GM21619 (cell line): ENCODE results near the gene ZNF883.
A peak's percentile ranks its signal among the peaks of the same experiment; 100 is the strongest.
"Not testable (repeated sequence)": the region's sequence is repeated elsewhere in the genome, so short reads cannot be mapped to it uniquely, and the experiment has no call there.

Experiments
- ATAC-seq: cut with Tn5 transposase; IDR thresholded peaks from one replicate; pipeline ENCODE4 v1.9.1; 2021; ENCODE audit not compliant: unreplicated experiment

Gene ZNF883

DNA sequence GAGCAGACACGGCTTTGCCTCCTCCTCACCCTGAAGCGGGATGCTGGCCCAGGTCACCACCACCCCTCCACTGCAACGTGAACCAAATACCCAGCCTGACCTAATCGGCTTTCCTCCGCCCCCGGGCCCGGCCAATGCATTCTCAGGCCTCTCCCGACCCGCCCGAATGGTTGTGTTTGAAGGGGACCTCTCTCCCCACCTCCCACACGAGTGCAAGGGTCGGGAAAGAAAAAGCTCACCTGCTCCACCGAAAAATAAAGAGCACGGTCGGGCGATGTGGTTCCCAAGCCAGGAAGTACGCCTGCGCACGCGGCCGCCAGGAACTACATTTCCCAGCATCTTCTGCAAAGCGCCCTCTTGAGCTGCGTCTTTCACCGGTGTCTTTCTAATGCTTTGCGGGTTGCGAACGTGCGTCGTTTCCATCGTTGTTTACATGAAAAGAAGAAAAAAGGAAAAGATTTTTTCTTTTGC is at the start of gene ZNF883:
Gene ZNF883, minus strand, starts transcription at position 282 of the 471 bp plus-strand sequence.
- no peak for ATAC-seq

DNA sequence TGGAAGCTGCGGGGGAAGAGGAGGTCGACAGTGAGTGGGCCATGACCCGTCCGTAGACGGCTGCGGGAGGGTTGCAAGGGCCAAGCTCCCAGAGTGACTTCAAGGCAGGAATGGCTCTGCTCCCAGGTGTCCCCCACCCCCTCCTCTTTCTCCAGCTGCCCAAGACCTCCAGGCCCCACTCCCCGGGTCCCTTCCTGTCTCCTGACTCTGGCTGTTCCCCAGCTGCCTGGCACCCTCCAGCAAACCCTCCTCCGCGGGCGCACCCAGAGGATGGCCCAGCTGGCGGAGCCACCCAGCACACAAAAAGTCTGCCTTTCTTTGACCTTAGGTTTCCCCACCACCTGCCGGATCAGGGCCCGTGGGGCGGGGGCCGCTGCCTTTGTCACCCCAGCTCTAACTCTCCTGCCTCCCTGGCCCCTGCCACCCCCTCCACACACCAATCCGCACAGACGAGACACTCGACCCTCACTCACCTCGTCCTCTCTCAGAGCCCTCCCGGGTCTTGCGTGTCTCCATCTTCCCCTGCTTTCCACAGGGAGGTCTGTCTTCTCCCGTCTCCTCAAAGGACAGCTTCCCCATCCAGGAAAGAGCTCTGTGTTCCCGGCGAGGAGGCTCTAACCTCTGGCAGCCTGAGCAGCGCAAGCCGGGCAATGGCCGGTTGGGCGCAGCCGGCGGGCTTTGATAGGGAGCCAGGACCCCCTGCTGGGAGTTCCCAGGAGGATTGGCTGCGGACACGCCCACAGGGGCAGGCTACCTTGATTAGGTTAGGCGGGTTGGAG is 49.3 kb upstream of the ZNF883 start:
- ATAC-seq: not testable (repeated sequence)

GRCh38 chr9:113059581-113060284 is 47.7 kb upstream of the ZNF883 start:
- not testable (repeated sequence) for ATAC-seq

DNA sequence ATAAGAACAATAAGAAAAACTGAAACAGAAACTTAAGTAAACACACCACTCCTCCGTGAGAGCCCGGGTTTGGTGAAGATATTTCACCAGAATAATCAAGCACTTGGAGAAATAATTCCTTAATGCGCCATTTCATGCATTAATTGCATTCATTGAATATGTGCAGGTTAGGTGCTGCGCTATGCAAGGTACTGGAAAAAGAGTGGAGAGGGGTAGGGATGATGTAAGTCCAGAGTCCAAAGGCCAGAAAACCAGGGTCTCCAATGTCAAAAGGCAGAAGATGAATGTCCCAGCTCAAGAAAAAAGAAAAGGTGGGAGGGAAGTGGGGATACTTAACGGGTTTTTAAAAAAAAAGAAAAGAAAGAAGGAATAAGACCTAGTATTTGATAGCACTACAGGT is 45.2 kb upstream of the ZNF883 start:
- ATAC-seq: no peak

DNA sequence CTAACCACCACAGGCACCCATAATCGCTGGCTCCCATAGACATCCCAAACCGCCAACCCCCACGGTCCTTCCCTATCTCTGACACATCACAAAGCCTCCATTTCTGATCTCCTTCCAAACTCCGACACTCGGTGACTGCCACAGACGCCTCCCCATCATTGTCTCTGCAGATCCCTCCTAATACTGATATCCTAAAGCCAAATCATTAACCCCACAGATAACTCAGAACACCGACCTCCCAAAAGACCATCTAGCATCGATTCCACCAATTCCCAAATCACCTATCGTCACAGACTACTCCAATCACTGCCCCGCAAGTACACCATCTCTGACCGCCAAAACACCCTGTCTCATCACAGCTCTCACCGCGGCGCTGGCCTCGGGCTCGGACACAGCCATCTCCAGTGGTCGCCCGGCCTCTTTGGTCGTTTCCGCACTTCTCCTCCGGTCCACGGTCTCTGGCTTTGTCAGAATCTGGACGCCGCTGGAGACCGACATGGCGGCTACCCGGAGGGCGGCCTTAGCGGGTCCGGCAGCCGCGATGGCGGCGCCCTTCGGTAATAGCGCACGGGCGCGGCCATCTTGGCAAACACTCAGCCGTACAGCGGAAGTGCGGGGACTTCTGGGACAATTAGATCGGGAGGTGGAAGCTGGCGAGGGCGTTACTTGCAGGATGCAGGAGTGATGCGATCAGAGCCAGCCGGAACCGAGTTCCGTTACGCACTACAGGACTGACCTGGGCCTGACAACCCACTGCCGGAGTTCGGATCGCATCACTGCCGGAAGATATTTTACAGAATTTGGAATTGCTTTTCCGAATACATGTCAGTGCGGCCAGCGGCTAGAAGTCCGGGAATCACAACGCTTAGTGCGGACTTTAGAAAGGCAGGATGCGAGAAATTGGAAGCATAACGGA is 44.5 kb upstream of the ZNF883 start, which contains the start of gene ZFP37:
Gene ZFP37, minus strand, starts transcription at position 534 of the 916 bp plus-strand sequence. Its CDS starts 36 bp downstream, at position 498.
- ATAC-seq: peak; percentile 94

- ATAC-seq: no peak
Measured at GRCh38 chr9:113042884-113043657, 31.1 kb upstream of the ZNF883 start.

DNA sequence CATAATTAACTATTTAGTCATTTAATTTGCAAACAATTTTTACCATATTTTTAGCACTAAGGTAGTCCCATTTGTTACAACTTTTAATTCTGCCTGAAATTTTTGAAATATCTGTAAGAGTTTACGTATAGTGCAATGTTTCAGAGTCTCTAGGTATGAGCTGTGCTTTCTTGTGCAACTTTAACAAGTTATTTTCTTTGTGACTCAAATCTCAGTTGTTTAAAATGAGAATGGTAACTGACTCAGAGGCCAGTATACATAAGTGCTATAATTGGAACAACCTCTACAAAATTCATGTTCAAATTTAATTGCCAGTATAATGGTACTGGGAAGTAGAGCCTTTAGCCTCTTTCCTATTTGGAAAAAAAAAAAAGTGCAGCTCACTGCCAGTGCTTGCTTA is 14.2 kb upstream of the ZNF883 start:
- no peak for ATAC-seq

GRCh38 chr9:113018247-113018646 is 6.3 kb upstream of the ZNF883 start:
- no peak for ATAC-seq

DNA sequence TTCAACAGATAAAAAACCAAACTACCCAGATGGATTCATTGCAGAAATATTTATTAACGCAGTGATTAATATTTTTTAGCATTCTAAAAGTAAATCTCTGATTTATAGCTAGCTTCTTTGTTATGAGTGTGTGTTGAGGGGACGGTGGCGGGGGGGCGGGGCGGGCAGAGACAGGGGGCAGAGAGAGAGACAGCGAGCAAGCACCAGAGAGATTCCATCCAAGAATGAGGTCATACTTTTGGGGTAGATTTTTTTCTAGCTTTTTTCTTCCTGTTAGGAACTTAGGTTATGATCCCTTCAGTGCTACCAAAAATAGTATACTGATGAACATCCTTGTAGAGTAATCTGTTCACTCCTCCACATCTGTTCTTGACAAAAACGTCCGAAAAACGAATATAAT is 500 bp upstream of the ZNF883 start:
- no peak for ATAC-seq

DNA sequence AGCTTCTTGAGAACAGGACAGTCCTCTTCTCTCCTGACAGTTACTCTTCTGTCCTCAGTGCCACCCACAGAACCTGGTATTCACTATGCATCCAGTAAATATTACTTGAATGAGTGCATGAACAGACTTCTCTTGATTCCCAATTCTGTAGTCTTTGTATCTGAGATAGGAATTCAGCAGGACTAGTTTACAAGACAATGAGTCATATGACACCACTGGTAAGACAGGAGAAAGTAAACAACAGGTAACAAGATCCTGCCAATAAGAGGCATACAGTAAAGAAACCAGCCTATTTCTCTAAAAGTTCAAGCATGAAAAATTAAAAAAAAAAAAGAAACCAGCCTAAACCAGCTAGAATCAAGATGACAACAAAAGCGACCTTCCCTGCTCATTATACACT is 6.2 kb downstream of the ZNF883 start:
- no peak for ATAC-seq

DNA sequence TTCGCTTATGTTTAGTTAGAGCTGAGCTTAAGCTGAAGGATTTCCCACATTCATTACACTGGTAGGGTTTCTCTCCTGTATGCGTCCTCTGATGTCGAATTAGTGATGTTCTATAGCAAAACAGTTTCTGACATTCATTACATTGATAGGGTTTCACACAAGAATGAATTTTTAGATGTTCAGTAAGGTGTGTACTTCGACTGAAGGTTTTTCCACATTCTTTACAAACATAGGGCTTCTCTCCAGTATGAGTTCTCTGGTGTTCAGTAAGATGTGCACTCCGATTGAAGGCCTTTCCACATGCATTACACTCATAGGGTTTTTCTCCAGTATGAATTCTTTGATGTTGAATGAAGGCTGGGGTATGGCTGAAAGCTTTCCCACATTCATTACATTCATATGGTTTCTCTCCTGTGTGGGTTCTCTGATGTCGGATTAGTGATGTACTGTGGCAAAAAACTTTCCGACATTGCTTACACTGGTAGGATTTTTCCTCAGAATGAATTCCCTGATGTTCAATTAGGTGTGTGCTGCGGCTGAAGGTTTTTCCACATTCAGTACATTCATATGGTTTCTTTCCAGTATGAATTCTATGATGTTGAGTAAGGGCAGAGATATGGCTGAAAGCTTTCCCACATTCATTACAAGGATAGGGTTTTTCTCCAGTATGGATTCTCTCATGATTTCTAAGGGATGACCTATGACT is 14.6 kb downstream of the ZNF883 start:
- ATAC-seq: no peak

DNA sequence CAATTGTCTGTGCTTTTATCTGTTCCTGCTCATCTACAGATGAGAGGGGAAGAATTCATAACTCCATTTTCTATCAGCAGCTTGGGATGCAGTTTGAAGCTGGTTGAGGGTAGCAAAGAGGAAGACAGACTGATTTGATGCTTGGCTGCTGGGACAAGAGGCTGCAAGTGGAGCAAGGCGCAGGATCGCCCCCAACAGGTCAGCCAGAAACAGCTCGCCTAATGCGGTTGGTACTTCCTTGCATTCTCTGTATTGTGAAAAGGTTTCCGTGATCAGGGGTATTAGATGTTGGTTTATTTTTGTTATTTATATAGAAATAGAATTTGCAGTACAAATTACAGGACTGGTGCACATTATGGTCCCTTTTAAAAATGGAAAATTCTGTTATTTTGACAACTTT is 40.6 kb downstream of the ZNF883 start:
- ATAC-seq: no peak

- ATAC-seq: no peak
Measured at GRCh38 chr9:112970939-112971338, 41.1 kb downstream of the ZNF883 start.

- ATAC-seq: no peak
Measured at GRCh38 chr9:112969730-112970129, 42.3 kb downstream of the ZNF883 start.

DNA sequence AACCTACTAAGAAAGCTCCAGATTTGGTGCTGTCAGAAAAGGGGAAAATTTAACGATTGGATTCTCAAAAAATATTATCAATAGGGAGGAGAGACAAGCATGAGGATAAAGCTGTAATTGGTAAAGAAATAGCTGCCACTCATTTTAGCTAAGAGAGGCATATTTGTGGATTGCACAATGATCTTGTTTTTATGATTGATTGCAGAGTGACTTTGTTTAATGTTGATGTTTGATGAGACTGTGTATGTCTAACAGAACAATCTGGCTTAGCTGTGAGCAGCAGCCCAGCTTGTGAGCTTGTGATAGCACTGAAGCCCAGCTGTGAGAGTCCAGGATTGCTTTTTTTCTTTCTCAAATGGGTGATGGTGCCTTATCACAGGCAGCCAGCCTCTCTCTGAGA is 56.4 kb downstream of the ZNF883 start:
- ATAC-seq: no peak

GRCh38 chr9:112945620-112946208 is 66.3 kb downstream of the ZNF883 start:
- no peak for ATAC-seq

DNA sequence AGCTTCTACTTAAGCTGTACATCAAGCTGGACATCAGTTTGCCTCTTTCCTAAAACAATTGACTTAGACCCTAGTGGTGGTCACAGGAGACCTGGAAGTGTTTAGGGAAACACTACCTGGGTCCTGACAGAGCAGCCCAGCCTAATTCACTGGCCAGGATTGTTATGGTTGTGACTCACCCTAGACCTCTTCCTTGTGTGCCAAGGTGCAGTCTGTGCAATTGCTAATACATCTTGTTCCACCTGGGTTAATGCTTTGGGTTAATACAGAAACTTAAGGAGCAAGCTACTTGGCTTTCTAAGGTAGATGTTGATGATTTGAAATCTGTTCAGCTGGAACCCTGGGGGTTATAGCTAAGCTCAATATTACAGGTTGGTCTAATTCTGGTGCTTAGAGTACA is 72.6 kb downstream of the ZNF883 start:
- ATAC-seq: no peak

DNA sequence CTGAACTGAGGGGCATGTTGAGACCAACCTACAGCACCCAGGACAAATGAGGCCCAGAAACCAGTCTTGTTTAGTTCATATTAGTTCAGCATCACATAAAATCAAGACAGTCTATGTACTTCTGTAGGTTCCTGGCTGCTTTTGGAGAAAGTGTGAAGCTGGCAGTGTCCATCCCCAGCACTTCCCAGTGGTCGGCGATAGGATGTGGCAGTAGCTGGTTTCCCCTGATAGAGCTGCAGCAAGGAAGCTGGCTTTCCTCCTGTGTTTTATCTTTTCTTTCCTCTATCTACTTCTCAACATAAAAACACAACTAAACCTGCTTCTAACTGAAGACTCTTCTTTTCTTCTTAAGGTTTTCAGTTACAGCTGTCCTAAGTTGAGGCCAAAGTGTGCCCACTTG is 78.3 kb downstream of the ZNF883 start:
- no peak for ATAC-seq

- no peak for ATAC-seq
Measured at GRCh38 chr9:112925058-112925641, 86.8 kb downstream of the ZNF883 start.
